Brain microvascular endothelial cell (primary cell): ENCODE data around the gene QRFP.

Source experiments
- DNase-seq: peaks from one replicate; pipeline ENCODE4 v3.0.0-alpha.2; 2020
- H3K27ac ChIP-seq: fragments of 250-450 bp; sonication (Bioruptor Pico); 2 replicates; pipeline ENCODE4 v1.5.1; 2020; ENCODE audit warnings: mild to moderate bottlenecking, moderate library complexity
- H3K27me3 ChIP-seq: fragments of 250-450 bp; sonication (Bioruptor Pico); replicated peaks from 2 replicates; pipeline ENCODE4 v1.5.1; 2020; ENCODE audit warnings: mild to moderate bottlenecking
- H3K36me3 ChIP-seq: fragments of 250-450 bp; sonication (Bioruptor Pico); replicated peaks from 2 replicates; pipeline ENCODE4 v1.5.1; 2020; ENCODE audit warnings: mild to moderate bottlenecking
- H3K4me3 ChIP-seq: 2 replicates; pipeline ENCODE4 v1.5.1; 2011; ENCODE audit warnings: low read depth, mild to moderate bottlenecking, control low read depth, low read length, moderate library complexity
- in situ Hi-C: cut with HindIII; loops from 2 replicates; pipeline ENCODE4 v1.10.0; 2017; ENCODE audit warnings: low sequenced_read_pairs, low pct_ligation_motif_present
- TF ChIP-seq, protein P1 (sequence below): IDR thresholded peaks from 2 replicates; pipeline ENCODE4 v1.5.1; 2011; ENCODE audit warnings: low read depth, mild to moderate bottlenecking, moderate library complexity, low read length, control low read depth, inconsistent platforms; ENCODE audit errors: missing control alignments

The QRFP gene

DNA sequence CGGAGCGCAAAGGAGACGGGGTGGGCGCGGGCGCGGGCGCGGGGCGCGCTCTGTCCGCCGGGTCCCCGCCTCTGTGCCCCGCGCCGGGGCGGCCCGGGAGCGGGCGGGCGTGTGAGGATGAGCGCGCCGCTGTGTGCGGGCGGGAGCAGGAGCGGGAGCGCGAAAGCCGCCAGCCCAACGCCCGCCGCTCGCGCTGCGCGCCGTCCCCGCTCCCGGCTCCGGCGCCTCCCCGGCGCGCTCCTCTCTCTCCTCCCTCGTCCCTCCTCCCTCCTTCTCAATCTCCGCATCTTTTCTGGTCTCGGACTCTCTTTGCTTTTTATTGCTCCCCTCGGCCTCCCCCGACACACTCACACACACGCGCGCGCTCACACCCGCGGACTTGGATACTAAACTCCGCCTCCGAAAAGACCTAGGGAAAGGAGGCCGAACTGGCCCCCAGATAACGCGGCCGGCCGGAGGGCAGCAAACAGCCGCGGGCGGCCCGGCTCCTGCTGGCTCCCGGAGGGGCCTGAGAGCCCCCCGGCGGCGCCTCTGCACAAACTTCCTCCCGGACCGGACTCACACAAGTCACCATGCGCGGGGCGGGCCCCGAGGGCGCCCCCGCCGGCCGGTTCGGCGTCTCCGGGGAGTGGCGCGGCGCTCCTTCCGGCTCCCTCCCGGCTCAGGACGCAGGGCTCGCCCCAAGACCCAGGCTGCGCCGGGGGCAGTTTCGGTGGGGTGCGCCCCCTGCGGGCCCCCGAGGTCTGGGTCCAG is 42.2 kb upstream of the QRFP start, which contains the start of gene FIBCD1:
FIBCD1 (minus strand) TSS at position 596 of the 753 bp plus-strand sequence. CDS start 640 bp downstream, outside the sequence.
- no peak for DNase-seq
- Histone ChIP-seq H3K27me3 (peaks cover 70% of the 10 kb centered on the region), H3K36me3 (no peaks in the 10 kb centered on the region), H3K4me3 (peak within 1 kb of the TSS; percentile 47), H3K27ac (no peak within 1 kb of the TSS)
- TF ChIP-seq, protein P1, sequence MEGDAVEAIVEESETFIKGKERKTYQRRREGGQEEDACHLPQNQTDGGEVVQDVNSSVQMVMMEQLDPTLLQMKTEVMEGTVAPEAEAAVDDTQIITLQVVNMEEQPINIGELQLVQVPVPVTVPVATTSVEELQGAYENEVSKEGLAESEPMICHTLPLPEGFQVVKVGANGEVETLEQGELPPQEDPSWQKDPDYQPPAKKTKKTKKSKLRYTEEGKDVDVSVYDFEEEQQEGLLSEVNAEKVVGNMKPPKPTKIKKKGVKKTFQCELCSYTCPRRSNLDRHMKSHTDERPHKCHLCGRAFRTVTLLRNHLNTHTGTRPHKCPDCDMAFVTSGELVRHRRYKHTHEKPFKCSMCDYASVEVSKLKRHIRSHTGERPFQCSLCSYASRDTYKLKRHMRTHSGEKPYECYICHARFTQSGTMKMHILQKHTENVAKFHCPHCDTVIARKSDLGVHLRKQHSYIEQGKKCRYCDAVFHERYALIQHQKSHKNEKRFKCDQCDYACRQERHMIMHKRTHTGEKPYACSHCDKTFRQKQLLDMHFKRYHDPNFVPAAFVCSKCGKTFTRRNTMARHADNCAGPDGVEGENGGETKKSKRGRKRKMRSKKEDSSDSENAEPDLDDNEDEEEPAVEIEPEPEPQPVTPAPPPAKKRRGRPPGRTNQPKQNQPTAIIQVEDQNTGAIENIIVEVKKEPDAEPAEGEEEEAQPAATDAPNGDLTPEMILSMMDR, result no peak
- in situ Hi-C loops, result no loop called here

- DNase-seq, result no peak
- H3K4me3 ChIP-seq, result peak overlapping the region; percentile 15
- no peak overlapping the region for H3K27ac ChIP-seq
- TF ChIP-seq, protein P1, result no peak
- peaks cover 67% of the 10 kb centered on the region for H3K27me3 ChIP-seq
- no peaks in the 10 kb centered on the region for H3K36me3 ChIP-seq
- in situ Hi-C loops, result no loop called here
These were observed 41.6 kb upstream of the QRFP start for GRCh38 chr9:130938184-130938651.

DNA sequence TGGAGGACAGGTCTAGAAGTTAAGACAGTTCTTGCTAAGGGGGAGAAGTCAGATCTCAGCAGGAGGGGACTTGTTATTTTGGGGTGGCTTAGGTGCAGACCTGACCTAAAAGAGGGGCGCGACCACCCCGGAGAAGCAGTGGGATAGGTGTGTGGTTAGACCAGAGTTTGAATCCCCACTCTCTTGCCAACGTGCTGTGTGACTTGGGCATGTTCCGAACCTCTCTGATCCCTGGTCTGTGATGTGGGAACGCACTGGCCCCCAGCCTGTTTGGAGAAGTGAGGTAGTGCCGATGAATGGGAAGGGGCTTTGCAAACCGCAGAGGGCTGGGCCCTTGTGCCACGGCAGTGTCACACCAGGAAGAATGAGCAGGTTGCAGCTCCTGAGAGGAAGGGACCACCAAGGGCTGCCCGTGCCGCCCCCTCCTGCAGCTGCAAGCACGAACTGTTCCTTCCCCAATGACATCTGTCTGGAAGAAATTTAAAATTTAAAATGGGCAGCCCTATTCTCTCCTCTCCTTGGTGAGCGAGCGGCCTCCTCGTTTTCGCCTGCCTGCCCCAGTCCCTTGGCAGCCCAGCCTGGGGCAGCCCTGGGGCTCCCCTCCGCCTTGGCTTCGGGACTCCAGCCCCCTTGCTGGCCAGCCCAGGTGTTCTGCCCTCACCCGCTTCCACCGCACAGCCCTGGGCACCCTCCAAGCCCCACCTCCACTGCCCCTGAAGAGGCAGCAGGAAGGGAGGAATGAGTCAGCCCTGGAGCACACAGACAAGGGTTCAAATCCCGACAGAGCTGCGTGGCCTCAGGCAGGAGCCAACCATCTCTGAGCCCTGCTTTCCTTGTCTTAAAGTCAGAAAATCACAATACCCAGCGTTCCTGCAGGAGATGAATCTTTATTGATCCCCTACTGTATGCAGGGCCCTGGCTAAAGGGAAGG is 40.8 kb upstream of the QRFP start:
- TF ChIP-seq, protein P1, result no peak
- Histone ChIP-seq H3K27ac (peak overlapping the region; percentile 9), H3K27me3 (peaks cover 63% of the 10 kb centered on the region), H3K4me3 (no peak overlapping the region), H3K36me3 (no peaks in the 10 kb centered on the region)
- in situ Hi-C loops, result no loop called here
- no peak for DNase-seq

- Histone ChIP-seq H3K4me3 (no peak overlapping the region), H3K27me3 (peaks cover 61% of the 10 kb centered on the region), H3K36me3 (no peaks in the 10 kb centered on the region), H3K27ac (peak overlapping the region; percentile 3)
- in situ Hi-C loops, result no loop called here
- DNase-seq, result peak; percentile 39
- TF ChIP-seq, protein P1, result no peak
These were observed 39.9 kb upstream of the QRFP start for GRCh38 chr9:130936285-130937117.

DNA sequence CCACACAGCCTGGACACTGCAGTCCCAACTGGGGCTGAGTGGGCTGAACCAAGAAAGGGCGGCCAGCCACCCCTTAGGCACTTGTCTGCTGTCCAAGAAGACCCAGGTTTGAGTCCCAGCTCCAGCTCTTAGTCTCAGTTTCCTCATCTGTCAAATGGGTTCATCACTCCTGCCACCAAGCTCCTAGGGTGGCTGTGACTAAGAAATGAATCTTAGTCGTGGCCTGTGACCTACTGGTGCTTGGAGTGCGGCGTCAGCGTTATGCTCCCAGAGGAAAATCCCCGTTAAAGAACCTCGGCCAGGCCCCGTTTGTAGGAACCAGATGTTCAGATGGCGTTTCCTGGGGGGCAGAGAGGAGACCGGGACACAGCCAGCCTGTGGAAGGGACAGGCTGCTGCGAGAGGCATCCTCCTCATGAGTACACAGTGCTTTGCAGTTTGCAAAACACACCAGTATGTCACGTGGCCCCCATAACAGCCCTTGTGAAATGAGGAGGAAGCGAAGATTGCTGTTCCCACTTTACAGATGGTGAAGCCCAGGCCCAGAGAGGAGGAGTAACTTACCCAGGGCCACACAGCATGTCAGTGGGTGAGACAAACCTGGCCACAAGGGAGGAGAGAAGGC is 39.1 kb upstream of the QRFP start:
- Histone ChIP-seq H3K27me3 (peaks cover 54% of the 10 kb centered on the region), H3K4me3 (no peak overlapping the region), H3K36me3 (no peaks in the 10 kb centered on the region), H3K27ac (peak overlapping the region; percentile 3)
- in situ Hi-C loops, result no loop called here
- no peak for DNase-seq
- TF ChIP-seq, protein P1, result no peak
